B cell (primary cell): ENCODE measurements around the gene PTGER3.

ENCODE experiments used
- CTCF ChIP-seq: fragments of 200-600 bp; IDR thresholded peaks from one replicate; pipeline ENCODE4 v1.8.0; 2022; ENCODE audit warnings: antibody characterized with exemption, mild to moderate bottlenecking
- EZH2 ChIP-seq: IDR thresholded peaks from 2 replicates; pipeline ENCODE4 v1.6.1; 2012; ENCODE audit warnings: borderline replicate concordance, low read depth, mild to moderate bottlenecking, moderate library complexity, low read length; ENCODE audit not compliant: insufficient read depth, poor library complexity, severe bottlenecking

GRCh38 chr1:71018791-71019190, 28.8 kb downstream of the PTGER3 start:
- TF ChIP-seq CTCF (no peak), EZH2 (no peak)
